Measurements from ENCODE around the gene UBA1. TPM values are rescaled to one million over a fixed set of nuclear protein-coding genes. Genes with fewer than 3 reads are reported as not detected.

The UBA1 gene
- total RNA-seq: 100 to 1,000 TPM; 116 to 171 (median 130) TPM
- 100 to 1,000 TPM in 1 of 2 donors, 10 to 100 TPM in 1; 86.9 to 134 TPM for polyA plus RNA-seq
- long read RNA-seq, donor 1, transcript UBA1-201 (26 exons, 3,559 nt): major isoform, 40 of 162 reads
- long read RNA-seq, donor 1, partial matches to known transcripts: 85 of 162 reads
- long read RNA-seq, donor 1, other reads (novel, unspliced or antisense): 34 of 162 reads
- long read RNA-seq, donor 2, transcript UBA1-201 (26 exons, 3,559 nt): major isoform, 111 of 284 reads
- long read RNA-seq, donor 2, transcript UBA1-203 (26 exons, 3,466 nt): minor isoform, 28 of 284 reads
- long read RNA-seq, donor 2, partial matches to known transcripts: 84 of 284 reads
- long read RNA-seq, donor 2, other reads (novel, unspliced or antisense): 59 of 284 reads
- long read RNA-seq, donor 3, transcript UBA1-203 (26 exons, 3,466 nt): minor isoform, 8 of 210 reads
- long read RNA-seq, donor 3, transcript UBA1-201 (26 exons, 3,559 nt): major isoform, 71 of 210 reads
- long read RNA-seq, donor 3, partial matches to known transcripts: 91 of 210 reads
- long read RNA-seq, donor 3, other reads (novel, unspliced or antisense): 40 of 210 reads

DNA sequence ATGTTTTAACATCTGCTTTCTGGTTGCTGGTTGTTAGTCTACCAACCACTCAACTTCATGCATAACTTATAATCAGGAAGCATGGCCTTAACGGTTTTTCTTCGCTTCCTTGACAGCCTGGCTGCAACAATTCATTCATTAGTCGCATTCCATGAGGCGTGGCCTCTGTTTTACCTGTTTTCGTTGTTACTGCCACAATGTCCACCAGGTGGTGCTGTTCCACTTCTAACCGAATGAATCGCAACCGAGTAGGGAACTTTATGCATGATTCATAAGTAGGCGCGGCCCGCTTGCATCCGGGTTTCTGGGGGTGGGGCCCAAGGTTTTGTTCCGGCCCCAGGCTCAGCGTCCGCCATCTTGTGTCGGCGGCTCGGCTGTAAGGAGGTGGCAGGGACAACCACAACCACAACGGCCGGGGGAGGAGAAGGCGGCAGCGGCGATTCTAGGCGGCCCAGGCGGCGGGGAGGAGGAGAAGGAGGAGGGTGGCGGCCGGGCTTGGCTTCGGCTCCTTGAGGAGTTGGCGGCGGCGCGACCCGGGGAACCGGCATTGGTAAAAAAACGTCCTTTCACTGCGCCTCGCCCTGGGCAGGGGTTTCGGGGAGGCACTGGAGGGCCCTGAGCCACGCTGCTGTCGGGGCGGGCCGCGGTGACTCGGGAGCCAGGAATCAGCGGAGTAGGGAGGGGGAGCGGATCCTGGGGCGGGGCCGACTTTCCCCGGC lies at the start of gene UBA1:
Gene UBA1 (plus strand): TSS at position 355 of the 719 bp plus-strand sequence. CDS start 4,974 bp downstream, outside the sequence.
- ATAC-seq (peak; percentile 84 to 95 (median 94)), DNase-seq (peak; percentile 90 to 97 (median 93))
- no peaks in the 10 kb centered on the region for H3K9me3 ChIP-seq
- peak within 1 kb of the TSS; percentile 84 to 98 (median 96) for H3K27ac ChIP-seq
- H3K4me3 ChIP-seq: peak within 1 kb of the TSS; percentile 61 to 99 (median 83)
- 0 to 1% (median 0%) methylated on average over 36 to 50 of the region's 50 CpGs for WGBS, 4 donors
- TF ChIP-seq POLR2A (IDR thresholded peaks at IDR 0.05): peak in 1 of 2 donors; percentile 79
- TF ChIP-seq, protein P1, sequence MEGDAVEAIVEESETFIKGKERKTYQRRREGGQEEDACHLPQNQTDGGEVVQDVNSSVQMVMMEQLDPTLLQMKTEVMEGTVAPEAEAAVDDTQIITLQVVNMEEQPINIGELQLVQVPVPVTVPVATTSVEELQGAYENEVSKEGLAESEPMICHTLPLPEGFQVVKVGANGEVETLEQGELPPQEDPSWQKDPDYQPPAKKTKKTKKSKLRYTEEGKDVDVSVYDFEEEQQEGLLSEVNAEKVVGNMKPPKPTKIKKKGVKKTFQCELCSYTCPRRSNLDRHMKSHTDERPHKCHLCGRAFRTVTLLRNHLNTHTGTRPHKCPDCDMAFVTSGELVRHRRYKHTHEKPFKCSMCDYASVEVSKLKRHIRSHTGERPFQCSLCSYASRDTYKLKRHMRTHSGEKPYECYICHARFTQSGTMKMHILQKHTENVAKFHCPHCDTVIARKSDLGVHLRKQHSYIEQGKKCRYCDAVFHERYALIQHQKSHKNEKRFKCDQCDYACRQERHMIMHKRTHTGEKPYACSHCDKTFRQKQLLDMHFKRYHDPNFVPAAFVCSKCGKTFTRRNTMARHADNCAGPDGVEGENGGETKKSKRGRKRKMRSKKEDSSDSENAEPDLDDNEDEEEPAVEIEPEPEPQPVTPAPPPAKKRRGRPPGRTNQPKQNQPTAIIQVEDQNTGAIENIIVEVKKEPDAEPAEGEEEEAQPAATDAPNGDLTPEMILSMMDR (IDR thresholded peaks at IDR 0.05): peak; percentile 60 to 93 (median 70)
- peaks cover 0 to 18% (median 0%) of the 10 kb centered on the region in 9 donors for H3K27me3 ChIP-seq
- peaks cover 0 to 10% (median 5%) of the 10 kb centered on the region in 9 donors for H3K36me3 ChIP-seq
- intact Hi-C loops (cut with DNase I): loop anchor here (1.0 to 10.0 kb wide), 11 partner anchors 189 to 831 kb away; partner anchors contain the start of genes ELK1 (in 3 of the 10), UXT (in 2 of the 10) and ZNF41 (in 1 of the 10)
- peaks cover 0 to 68% (median 36%) of the 10 kb centered on the region in 12 donors for H3K4me1 ChIP-seq

DNA sequence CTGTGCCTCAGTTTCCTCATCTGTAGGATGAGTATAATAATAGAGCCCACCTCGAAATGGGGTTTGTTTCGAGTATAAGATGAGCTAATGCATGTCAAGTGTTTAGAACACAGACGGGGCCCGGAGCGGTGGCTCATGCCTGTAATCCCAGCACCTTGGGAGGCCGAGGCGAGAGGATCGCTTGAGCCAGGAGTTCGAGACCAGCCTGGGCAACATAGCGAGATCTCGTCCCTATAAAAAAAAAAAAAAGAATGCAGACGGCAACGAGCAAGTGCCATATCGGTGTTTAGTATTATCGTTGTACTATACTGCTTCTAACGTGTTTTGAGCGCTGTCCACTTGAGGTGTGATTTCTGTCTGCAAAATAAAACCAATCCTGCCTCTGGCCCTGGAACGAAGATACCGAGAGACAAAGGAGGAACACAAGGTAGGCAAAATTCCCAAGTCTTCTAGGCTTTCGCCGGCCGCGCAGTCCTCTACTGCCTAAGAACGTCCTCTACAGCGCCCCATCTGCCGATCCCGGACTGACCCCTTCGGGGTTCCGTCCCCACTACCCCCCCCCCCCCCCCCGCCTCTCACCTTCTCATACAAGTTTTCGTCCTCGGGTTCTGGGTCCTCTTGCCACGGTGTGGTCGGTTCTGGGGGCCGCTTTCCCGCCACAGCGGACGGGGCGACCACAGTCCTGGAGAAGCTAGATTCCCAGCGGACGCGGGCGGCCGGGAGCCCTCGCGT lies 49.6 kb upstream of the UBA1 start:
- intact Hi-C loops (cut with DNase I): no loop called here
- Histone ChIP-seq H3K36me3 (peaks cover 0 to 13% (median 0%) of the 10 kb centered on the region in 9 donors), H3K27me3 (peaks cover 0 to 22% (median 0%) of the 10 kb centered on the region in 9 donors), H3K4me3 (peak overlapping the region; percentile 42 to 98 (median 73)), H3K4me1 (peaks cover 0 to 32% (median 16%) of the 10 kb centered on the region in 12 donors), H3K9me3 (no peaks in the 10 kb centered on the region), H3K27ac (peak overlapping the region; percentile 89 to 98 (median 94))
- peak in 4 of 5 donors; percentile 33 to 55 (median 48) for DNase-seq
- WGBS, 4 donors: 3 to 56% (median 20%) methylated on average over 35 to 45 of the region's 46 CpGs
- no peak for TF ChIP-seq POLR2A (IDR thresholded peaks at IDR 0.05)
- TF ChIP-seq, protein P1 (IDR thresholded peaks at IDR 0.05): no peak
- ATAC-seq: peak in 3 of 4 donors; percentile 9 to 39 (median 25)

- peak in 1 of 2 donors; percentile 44 for TF ChIP-seq POLR2A (IDR thresholded peaks at IDR 0.05)
- TF ChIP-seq, protein P1 (IDR thresholded peaks at IDR 0.05): peak; percentile 53 to 78 (median 68)
- ATAC-seq (peak; percentile 96 to 99 (median 98)), DNase-seq (peak; percentile 93 to 96 (median 95))
- intact Hi-C loops (cut with DNase I): loop anchor here in 2 of 10 donors (5.0 kb wide), 2 partner anchors 87 to 337 kb away; partner anchors contain the start of genes USP11 (in 1 of the 2) and ZNF41 (in 1 of the 2)
- H3K27ac ChIP-seq: peak within 1 kb of the TSS; percentile 89 to 98 (median 94)
- peaks cover 0 to 32% (median 16%) of the 10 kb centered on the region in 12 donors for H3K4me1 ChIP-seq
- H3K9me3 ChIP-seq: no peaks in the 10 kb centered on the region
- H3K27me3 ChIP-seq: peaks cover 0 to 19% (median 0%) of the 10 kb centered on the region in 9 donors
- peak within 1 kb of the TSS; percentile 42 to 98 (median 73) for H3K4me3 ChIP-seq
- H3K36me3 ChIP-seq: peaks cover 0 to 13% (median 0%) of the 10 kb centered on the region in 9 donors
- WGBS, 4 donors: 0 to 42% (median 21%) methylated on average over 47 to 54 of the region's 54 CpGs
Measured at GRCh38 chrX:47144626-47145394, 48.8 kb upstream of the UBA1 start, which contains the start of the genes NDUFB11 and RBM10. NDUFB11 (minus strand) TSS chrX:47144702; CDS start chrX:47144679, 23 bp downstream. RBM10 (plus strand) TSS chrX:47145221; CDS start chrX:47147482, 2,261 bp downstream.

Measured in heart left ventricle (tissue), 16 donors.